AG09319 (cell line): ENCODE results near the gene PIGU.

Source experiments
- DNase-seq: peaks from one replicate; pipeline ENCODE4 v3.0.0-alpha.2; 2010; ENCODE audit warnings: low read depth; ENCODE audit errors: extremely low read depth
- TF ChIP-seq, protein P1 (sequence below): IDR thresholded peaks from 2 replicates; pipeline ENCODE4 v1.5.1; 2011; ENCODE audit warnings: low read depth, mild to moderate bottlenecking, inconsistent platforms, low read length, moderate library complexity

PIGU gene

DNA sequence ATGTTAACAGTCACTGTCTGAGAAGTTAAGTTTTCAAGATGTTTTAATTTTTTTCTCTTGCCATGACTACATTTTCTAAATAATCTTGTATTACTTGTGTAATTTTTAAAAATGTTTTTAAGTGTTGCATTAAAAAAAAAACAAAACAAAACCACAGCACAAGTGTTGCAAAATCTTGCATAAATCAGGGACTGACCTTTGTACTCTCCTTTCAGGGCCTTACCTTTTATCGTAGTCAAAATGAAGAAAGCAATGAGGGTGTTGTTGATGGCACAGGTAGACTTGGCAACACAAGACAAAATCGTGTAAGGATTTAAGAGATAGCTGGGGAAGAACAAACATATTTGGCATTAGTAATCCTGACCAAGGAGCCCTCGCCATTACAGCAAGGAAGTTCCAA lies 42.5 kb downstream of the PIGU start:
- TF ChIP-seq, protein P1, sequence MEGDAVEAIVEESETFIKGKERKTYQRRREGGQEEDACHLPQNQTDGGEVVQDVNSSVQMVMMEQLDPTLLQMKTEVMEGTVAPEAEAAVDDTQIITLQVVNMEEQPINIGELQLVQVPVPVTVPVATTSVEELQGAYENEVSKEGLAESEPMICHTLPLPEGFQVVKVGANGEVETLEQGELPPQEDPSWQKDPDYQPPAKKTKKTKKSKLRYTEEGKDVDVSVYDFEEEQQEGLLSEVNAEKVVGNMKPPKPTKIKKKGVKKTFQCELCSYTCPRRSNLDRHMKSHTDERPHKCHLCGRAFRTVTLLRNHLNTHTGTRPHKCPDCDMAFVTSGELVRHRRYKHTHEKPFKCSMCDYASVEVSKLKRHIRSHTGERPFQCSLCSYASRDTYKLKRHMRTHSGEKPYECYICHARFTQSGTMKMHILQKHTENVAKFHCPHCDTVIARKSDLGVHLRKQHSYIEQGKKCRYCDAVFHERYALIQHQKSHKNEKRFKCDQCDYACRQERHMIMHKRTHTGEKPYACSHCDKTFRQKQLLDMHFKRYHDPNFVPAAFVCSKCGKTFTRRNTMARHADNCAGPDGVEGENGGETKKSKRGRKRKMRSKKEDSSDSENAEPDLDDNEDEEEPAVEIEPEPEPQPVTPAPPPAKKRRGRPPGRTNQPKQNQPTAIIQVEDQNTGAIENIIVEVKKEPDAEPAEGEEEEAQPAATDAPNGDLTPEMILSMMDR: no peak

DNA sequence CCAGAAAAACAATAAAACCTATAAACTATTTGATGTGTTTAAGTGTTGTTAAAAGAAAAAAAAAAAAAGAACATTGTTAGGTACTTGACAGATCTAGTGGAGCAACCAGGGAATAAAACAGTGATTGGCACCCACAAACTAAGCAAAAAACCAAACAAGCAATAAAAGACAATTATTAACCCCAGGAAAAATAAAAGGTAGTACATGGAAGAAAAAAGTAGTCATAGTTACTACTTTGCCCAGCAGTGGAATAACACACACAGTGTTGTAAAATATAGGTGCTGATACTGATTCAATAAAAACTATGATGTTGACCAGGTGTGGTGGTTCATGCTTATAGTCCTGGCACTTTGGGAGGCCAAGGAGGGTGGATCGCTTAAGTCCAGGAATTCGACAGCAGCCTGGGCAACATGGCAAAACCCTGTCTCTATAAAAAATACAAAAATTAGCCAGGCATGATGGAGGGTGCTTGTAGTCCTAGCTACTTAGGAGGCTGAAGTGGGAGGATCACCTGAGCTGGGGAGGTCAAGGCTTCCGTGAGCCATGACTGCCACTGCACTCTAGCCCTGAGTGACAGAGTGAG lies 43.9 kb downstream of the PIGU start:
- TF ChIP-seq, protein P1: no peak
- no peak for DNase-seq

More for the DNA sequence above, 42.5 kb downstream of the PIGU start:
- DNase-seq: no peak

DNA sequence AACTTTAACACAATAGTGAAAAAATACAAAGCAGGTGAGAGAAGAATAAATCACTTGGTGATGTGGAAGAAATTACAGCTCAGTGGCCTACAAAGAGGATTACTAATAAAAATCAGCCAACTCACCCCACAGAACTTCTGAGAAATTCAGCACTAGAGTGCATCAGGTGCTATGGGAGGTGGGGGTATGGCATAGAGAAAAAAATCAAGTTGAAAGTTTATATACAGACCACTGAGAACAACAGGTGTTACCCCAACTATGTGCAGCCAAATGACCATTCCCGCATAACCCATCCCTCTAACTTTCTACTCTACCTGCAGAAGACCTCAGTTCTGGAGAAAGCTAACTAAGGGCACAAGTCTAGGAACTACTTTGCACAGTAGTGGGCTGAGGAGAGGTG lies 47.0 kb downstream of the PIGU start:
- no peak for DNase-seq

DNA sequence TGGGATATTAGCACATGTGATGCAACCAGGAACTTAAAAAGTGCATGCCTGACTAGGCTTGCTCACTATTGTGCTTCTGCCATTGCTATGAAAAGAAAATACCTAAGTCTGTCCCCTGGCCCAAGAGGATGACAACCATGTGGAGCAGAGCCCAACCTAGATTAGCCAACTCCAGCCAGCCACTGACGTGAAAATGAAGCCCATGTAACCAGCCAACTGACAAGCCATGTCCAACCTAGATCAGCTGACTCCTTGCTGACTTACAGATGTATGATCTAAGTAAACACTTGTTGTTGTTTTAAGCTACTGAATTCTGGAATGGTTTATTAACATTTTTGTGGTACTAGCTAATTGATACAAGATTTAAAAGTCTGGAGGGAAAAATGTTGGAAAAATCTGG lies 47.5 kb downstream of the PIGU start:
- peak; percentile 54 for DNase-seq
- TF ChIP-seq, protein P1: no peak

More for the DNA sequence above, 47.0 kb downstream of the PIGU start:
- TF ChIP-seq, protein P1: no peak

DNA sequence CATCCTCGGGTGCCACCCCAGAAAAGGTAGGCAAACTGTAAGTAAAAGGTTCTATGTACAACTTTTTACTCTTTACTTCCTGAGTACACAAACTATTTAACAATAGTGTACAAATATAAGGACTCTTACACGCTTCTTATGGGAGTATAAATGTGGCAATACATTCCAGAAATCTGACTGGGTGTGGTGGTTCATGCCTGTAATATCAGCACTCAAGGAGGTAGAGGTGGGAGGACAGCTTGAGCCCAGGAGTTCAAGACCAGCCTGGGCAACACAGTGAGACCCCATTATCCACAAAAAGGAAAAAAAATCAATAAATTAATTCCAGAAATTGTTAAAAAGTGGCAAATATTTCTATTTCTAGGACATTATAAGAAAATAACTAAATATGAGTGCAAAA lies 48.9 kb downstream of the PIGU start:
- no peak for DNase-seq
- TF ChIP-seq, protein P1: no peak

DNA sequence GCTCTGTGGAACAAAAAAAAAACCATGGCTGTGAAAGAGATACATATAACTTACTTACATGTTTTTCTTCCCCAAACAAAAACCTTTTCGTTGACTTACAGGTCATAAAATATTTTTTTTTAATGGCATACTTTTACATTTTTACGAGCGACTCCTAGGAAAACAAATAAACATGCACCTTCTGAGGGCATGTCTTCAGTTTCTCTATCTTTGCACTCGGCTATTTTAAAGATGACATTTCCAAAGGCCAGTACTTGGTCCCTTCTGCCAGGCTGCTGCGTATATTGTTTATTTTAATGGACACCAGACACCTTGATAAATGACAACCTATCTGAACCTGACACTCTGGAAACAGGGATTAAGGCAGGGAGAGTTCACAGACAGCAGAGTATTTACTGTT lies 49.4 kb downstream of the PIGU start:
- no peak for DNase-seq
- TF ChIP-seq, protein P1: no peak

DNA sequence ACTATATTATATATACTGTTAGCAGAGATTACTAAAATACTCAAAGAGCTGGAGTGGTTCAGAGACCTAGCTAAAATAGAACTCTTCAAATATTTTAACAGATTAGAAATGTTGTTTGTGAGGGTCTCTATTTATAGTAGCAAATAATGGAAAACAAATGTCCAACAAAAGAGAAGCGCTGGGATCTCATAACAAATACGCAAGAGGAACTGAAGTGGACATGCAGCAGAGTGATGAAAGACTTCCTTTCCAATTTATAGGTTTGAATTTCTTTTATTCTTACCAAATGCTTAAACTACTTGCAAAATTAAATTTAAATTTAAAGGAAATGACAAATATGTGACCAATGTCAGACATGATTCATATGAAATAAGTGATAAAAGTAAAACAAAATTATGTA lies 49.9 kb downstream of the PIGU start:
- DNase-seq: no peak
- TF ChIP-seq, protein P1: no peak
